Naive B cell (primary cell): Measurements from ENCODE around the gene CHRNG. TPM values are rescaled to one million over a fixed set of nuclear protein-coding genes. Genes with fewer than 3 reads are reported as not detected.
"Not testable (repeated sequence)": the region's sequence is repeated elsewhere in the genome, so short reads cannot be mapped to it uniquely, and the experiment has no call there.

Experiments
- ATAC-seq, 2 donors: fragments of 150-1000 bp; cut with Tn5 transposase; 2 replicates each; pipeline ENCODE4 v1.10.0; 2021; ENCODE audit warnings: low read depth in 2 of 2, mild to moderate bottlenecking in 2 of 2, moderate library complexity in 2 of 2
- DNase-seq: peaks from one replicate; pipeline ENCODE4 v3.0.0; 2022
- H3K27ac Mint-ChIP-seq, 6 donors: one replicate each; pipeline ENCODE4 v1.8.0; 2020 to 2022; ENCODE audit warnings: mild to moderate bottlenecking in 6 of 6, mixed read lengths in 6 of 6, moderate library complexity in 5 of 6, inconsistent platforms in 2 of 6
- H3K27me3 Mint-ChIP-seq, 3 donors: one replicate each; pipeline ENCODE4 v1.8.0; 2021 to 2022; ENCODE audit warnings: mixed read lengths in 3 of 3, mild to moderate bottlenecking in 1 of 3
- H3K36me3 Mint-ChIP-seq, 2 donors: one replicate each; pipeline ENCODE4 v1.8.0; 2020 to 2022; ENCODE audit warnings: mixed read lengths in 2 of 2, inconsistent platforms in 1 of 2, mild to moderate bottlenecking in 1 of 2
- H3K4me1 Mint-ChIP-seq, 3 donors: one replicate each; pipeline ENCODE4 v1.8.0; 2020 to 2022; ENCODE audit warnings: mixed read lengths in 3 of 3, inconsistent platforms in 1 of 3, mild to moderate bottlenecking in 1 of 3, moderate library complexity in 1 of 3
- H3K4me3 Mint-ChIP-seq, 8 donors: one replicate each; pipeline ENCODE4 v1.8.0; 2020 to 2022; ENCODE audit warnings: mild to moderate bottlenecking in 8 of 8, mixed read lengths in 8 of 8, moderate library complexity in 8 of 8, inconsistent platforms in 2 of 8
- H3K9me3 Mint-ChIP-seq, 7 donors: one replicate each; pipeline ENCODE4 v1.8.0; 2020 to 2022; ENCODE audit warnings: mixed read lengths in 7 of 7, mild to moderate bottlenecking in 5 of 7, inconsistent platforms in 2 of 7, moderate library complexity in 1 of 7
- polyA plus RNA-seq, 6 donors: library from polyadenylated mRNA; unstranded; fragments of 300-500 nt; fragmentation: Illumina TruSeq; gene quantifications; one replicate each; pipeline ENCODE4 v1.2.3, GENCODE V29; 2021; ENCODE audit warnings: low read depth in 6 of 6

Gene CHRNG
- polyA plus RNA-seq, 6 donors from 2014 or later, result not detected

GRCh38 chr2:232547991-232548390 lies 8.5 kb downstream of the CHRNG start:
- Mint-ChIP-seq H3K4me1 (peaks cover 45 to 58% (median 54%) of the 10 kb centered on the region in 3 donors), H3K27ac (no peak overlapping the region), H3K36me3 (peaks cover 0 to 7% of the 10 kb centered on the region in 2 donors), H3K27me3 (no peaks in the 10 kb centered on the region), H3K9me3 (peaks cover 0 to 4% (median 0%) of the 10 kb centered on the region in 7 donors), H3K4me3 (peak overlapping the region in 2 of 8 donors; percentile 45 to 63)
- no peak for DNase-seq
- no peak for ATAC-seq

GRCh38 chr2:232549655-232550353 lies 10.3 kb downstream of the CHRNG start:
- H3K27me3 Mint-ChIP-seq, result no peaks in the 10 kb centered on the region
- no peak for DNase-seq
- H3K36me3 Mint-ChIP-seq, result peaks cover 0 to 7% of the 10 kb centered on the region in 2 donors
- H3K27ac Mint-ChIP-seq, result peak overlapping the region; percentile 96 to 100 (median 98)
- peak overlapping the region; percentile 91 to 100 (median 99) for H3K4me3 Mint-ChIP-seq
- no peak for ATAC-seq
- H3K4me1 Mint-ChIP-seq, result peaks cover 49 to 69% (median 58%) of the 10 kb centered on the region in 3 donors
- H3K9me3 Mint-ChIP-seq, result peaks cover 0 to 4% (median 0%) of the 10 kb centered on the region in 7 donors

GRCh38 chr2:232550354-232551249 lies 11.1 kb downstream of the CHRNG start, which contains the start of the genes EIF4E2 and TIGD1:
Gene EIF4E2, plus strand, starts transcription at chr2:232550689. Its CDS starts 36 bp downstream, at chr2:232550725.
Gene TIGD1, minus strand, starts transcription at chr2:232550557. Its CDS starts 675 bp downstream, at chr2:232549882.
- H3K36me3 Mint-ChIP-seq, result peaks cover 3 to 7% of the 10 kb centered on the region in 2 donors
- peak within 1 kb of the TSS; percentile 96 to 100 (median 99) for H3K27ac Mint-ChIP-seq
- ATAC-seq, result peak; percentile 87 to 89
- DNase-seq, result peak; percentile 89
- peaks cover 0 to 4% (median 0%) of the 10 kb centered on the region in 7 donors for H3K9me3 Mint-ChIP-seq
- peak within 1 kb of the TSS; percentile 91 to 100 (median 99) for H3K4me3 Mint-ChIP-seq
- peaks cover 52 to 77% (median 64%) of the 10 kb centered on the region in 3 donors for H3K4me1 Mint-ChIP-seq
- no peaks in the 10 kb centered on the region for H3K27me3 Mint-ChIP-seq

GRCh38 chr2:232551250-232551638 lies 11.8 kb downstream of the CHRNG start:
- peaks cover 55 to 72% (median 71%) of the 10 kb centered on the region in 3 donors for H3K4me1 Mint-ChIP-seq
- H3K27ac Mint-ChIP-seq, result peak overlapping the region; percentile 96 to 100 (median 99)
- peaks cover 6 to 7% of the 10 kb centered on the region in 2 donors for H3K36me3 Mint-ChIP-seq
- peak overlapping the region; percentile 91 to 100 (median 99) for H3K4me3 Mint-ChIP-seq
- ATAC-seq (no peak), DNase-seq (peak; percentile 13)
- no peaks in the 10 kb centered on the region for H3K27me3 Mint-ChIP-seq
- H3K9me3 Mint-ChIP-seq, result peaks cover 0 to 4% (median 0%) of the 10 kb centered on the region in 7 donors

- DNase-seq (no peak), ATAC-seq (no peak)
- Mint-ChIP-seq H3K4me3 (peak overlapping the region; percentile 91 to 100 (median 99)), H3K9me3 (peaks cover 0 to 4% (median 0%) of the 10 kb centered on the region in 7 donors), H3K27ac (peak overlapping the region; percentile 48 to 100 (median 99)), H3K27me3 (no peaks in the 10 kb centered on the region), H3K4me1 (peaks cover 52 to 72% (median 71%) of the 10 kb centered on the region in 3 donors), H3K36me3 (peaks cover 6 to 12% of the 10 kb centered on the region in 2 donors)
These were observed 12.3 kb downstream of the CHRNG start for GRCh38 chr2:232551776-232552175.

GRCh38 chr2:232556426-232556825 lies 16.9 kb downstream of the CHRNG start:
- Mint-ChIP-seq H3K27me3 (no peaks in the 10 kb centered on the region), H3K36me3 (peaks cover 18 to 32% of the 10 kb centered on the region in 2 donors), H3K9me3 (no peaks in the 10 kb centered on the region), H3K4me1 (peaks cover 32 to 48% (median 46%) of the 10 kb centered on the region in 3 donors), H3K27ac (no peak overlapping the region), H3K4me3 (no peak overlapping the region)
- DNase-seq (no peak), ATAC-seq (no peak)

GRCh38 chr2:232562515-232563151 lies 23.1 kb downstream of the CHRNG start:
- H3K27me3 Mint-ChIP-seq, result no peaks in the 10 kb centered on the region
- DNase-seq (peak; percentile 45), ATAC-seq (peak; percentile 88 to 89)
- no peaks in the 10 kb centered on the region for H3K9me3 Mint-ChIP-seq
- peak overlapping the region in 2 of 8 donors; percentile 23 to 51 for H3K4me3 Mint-ChIP-seq
- peak overlapping the region in 5 of 6 donors; percentile 52 to 77 (median 67) for H3K27ac Mint-ChIP-seq
- H3K4me1 Mint-ChIP-seq, result peaks cover 12 to 23% (median 18%) of the 10 kb centered on the region in 3 donors
- peaks cover 30 to 31% of the 10 kb centered on the region in 2 donors for H3K36me3 Mint-ChIP-seq

GRCh38 chr2:232563580-232563979 lies 24.1 kb downstream of the CHRNG start:
- ATAC-seq (no peak), DNase-seq (no peak)
- Mint-ChIP-seq H3K27ac (peak overlapping the region in 2 of 6 donors; percentile 65 to 77), H3K27me3 (no peaks in the 10 kb centered on the region), H3K36me3 (peaks cover 33% of the 10 kb centered on the region in 2 donors), H3K9me3 (no peaks in the 10 kb centered on the region), H3K4me3 (no peak overlapping the region), H3K4me1 (peaks cover 12 to 23% (median 18%) of the 10 kb centered on the region in 3 donors)

- Mint-ChIP-seq H3K27me3 (no peaks in the 10 kb centered on the region), H3K4me1 (peaks cover 4 to 8% (median 5%) of the 10 kb centered on the region in 3 donors), H3K9me3 (no peaks in the 10 kb centered on the region), H3K27ac (peak overlapping the region in 2 of 6 donors; percentile 24 to 66), H3K36me3 (peaks cover 33 to 44% of the 10 kb centered on the region in 2 donors), H3K4me3 (peak overlapping the region in 1 of 8 donors; percentile 12)
- no peak for DNase-seq
- no peak for ATAC-seq
These were observed 28.2 kb downstream of the CHRNG start for GRCh38 chr2:232567721-232568120.

- Mint-ChIP-seq H3K9me3 (no peaks in the 10 kb centered on the region), H3K4me3 (no peak overlapping the region), H3K27ac (peak overlapping the region in 1 of 6 donors; percentile 24), H3K36me3 (peaks cover 33 to 44% of the 10 kb centered on the region in 2 donors), H3K27me3 (no peaks in the 10 kb centered on the region), H3K4me1 (peaks cover 0 to 3% (median under 1%) of the 10 kb centered on the region in 3 donors)
- ATAC-seq (no peak), DNase-seq (no peak)
These were observed 28.7 kb downstream of the CHRNG start for GRCh38 chr2:232568161-232568560.

- Mint-ChIP-seq H3K4me1 (no peaks in the 10 kb centered on the region), H3K27me3 (no peaks in the 10 kb centered on the region), H3K27ac (no peak overlapping the region), H3K9me3 (no peaks in the 10 kb centered on the region), H3K4me3 (no peak overlapping the region), H3K36me3 (peaks cover 44 to 47% of the 10 kb centered on the region in 2 donors)
- ATAC-seq (no peak), DNase-seq (no peak)
These were observed 30.0 kb downstream of the CHRNG start for GRCh38 chr2:232569541-232569940.

GRCh38 chr2:232570481-232570880 lies 31.0 kb downstream of the CHRNG start:
- ATAC-seq, H3K4me1 Mint-ChIP-seq, H3K27me3 Mint-ChIP-seq, DNase-seq, H3K4me3 Mint-ChIP-seq, H3K9me3 Mint-ChIP-seq: not testable (repeated sequence)
- Mint-ChIP-seq H3K36me3 (peaks cover 35 to 45% of the 10 kb centered on the region in 2 donors), H3K27ac (peak overlapping the region in 1 of 6 donors; percentile 82)
